Upper lobe of left lung (tissue), 6 donors: ENCODE measurements around the gene GCK. TPM values are rescaled to one million over a fixed set of nuclear protein-coding genes. Genes with fewer than 3 reads are reported as not detected.

Experiments used
- ATAC-seq, 2 donors: fragments of 200-7000 bp; cut with Tn5 transposase; one replicate each; pipeline ENCODE4 v1.9.1; 2022; ENCODE audit warnings: mild to moderate bottlenecking in 2 of 2, moderate library complexity in 2 of 2; ENCODE audit not compliant: low FRiP score in 2 of 2
- DNase-seq, 2 donors: peaks; one replicate each; pipeline ENCODE4 v3.0.0-alpha.2; 2019 to 2020
- H3K27ac ChIP-seq, 4 donors: fragments of 200-600 bp; sonication (generic); one replicate each; pipeline ENCODE4 v1.5.1; 2016 to 2019
- H3K27me3 ChIP-seq, 4 donors: fragments of 200-600 bp; sonication (generic); one replicate each; pipeline ENCODE4 v1.5.1; 2017 to 2019
- H3K36me3 ChIP-seq, 4 donors: fragments of 200-600 bp; sonication (generic); one replicate each; pipeline ENCODE4 v1.5.1; 2016 to 2019
- H3K4me1 ChIP-seq, 4 donors: fragments of 200-600 bp; sonication (generic); one replicate each; pipeline ENCODE4 v1.5.1; 2018 to 2019
- H3K4me3 ChIP-seq, 4 donors: fragments of 200-600 bp; sonication (generic); one replicate each; pipeline ENCODE4 v1.5.1; 2017 to 2019; ENCODE audit warnings: mild to moderate bottlenecking in 2 of 4, moderate library complexity in 1 of 4
- H3K9me3 ChIP-seq, 4 donors: fragments of 200-600 bp; sonication (generic); one replicate each; pipeline ENCODE4 v1.5.1; 2018 to 2019
- CTCF ChIP-seq, 6 experiments: fragments of 450-650 bp in 4 of 6; fragments of 200-600 bp in 2 of 6; sonication (generic) in 2 of 6; IDR thresholded peaks; one replicate each; pipeline ENCODE4 v1.5.1; 2016 to 2019; ENCODE audit warnings: antibody characterized with exemption in 6 of 6
- EP300 ChIP-seq, 4 donors: sonication (generic); formaldehyde crosslinking; IDR thresholded peaks; one replicate each; pipeline ENCODE4 v1.5.1; 2017; ENCODE audit warnings: antibody characterized with exemption in 4 of 4, control low read depth in 2 of 4
- POLR2A ChIP-seq, 4 donors: fragments of 450-650 bp; IDR thresholded peaks; one replicate each; pipeline ENCODE4 v1.5.1; 2016 to 2017; ENCODE audit warnings: antibody characterized with exemption in 4 of 4, mild to moderate bottlenecking in 2 of 4
- POLR2AphosphoS5 ChIP-seq, 2 donors: sonication (generic); formaldehyde crosslinking; IDR thresholded peaks; one replicate each; pipeline ENCODE4 v1.5.1; 2017; ENCODE audit warnings: antibody characterized with exemption in 2 of 2
- whole genome bisulfite sequencing, 2 donors: methylation state at CpG; one replicate each; pipeline ENCODE4 v1.1.5; 2017 to 2018; 5-methylcytosine and 5-hydroxymethylcytosine counted together
- total RNA-seq, 6 donors: library from RNA; depleted of rRNA in 4 of 6; stranded (reverse); fragments of >200 nt in 4 of 6; gene quantifications; one replicate each; pipeline versions ENCODE4 v1.1.0 to v1.2.1, GENCODE V29; 2016 to 2021
- donor health status: DM: no; HTN: no; CAD: no; lungs with moderate emphysema.
- donor health status: DM: no; HTN: yes; CAD: no; lungs with severe emphysema.

Gene GCK
- total RNA-seq, 6 donors from 2014 or later: 0.17 to 0.49 (median 0.30) TPM; not detected in 2

GRCh38 chr7:44150966-44151941 lies 38.0 kb downstream of the GCK start:
- Histone ChIP-seq H3K27ac (no peak overlapping the region), H3K4me1 (peaks cover 5 to 6% (median 6%) of the 10 kb centered on the region in 4 donors), H3K4me3 (no peak overlapping the region), H3K36me3 (no peaks in the 10 kb centered on the region), H3K27me3 (peaks cover 0 to under 1% (median 0%) of the 10 kb centered on the region in 4 donors), H3K9me3 (no peaks in the 10 kb centered on the region)
- no peak for ATAC-seq
- WGBS, 2 donors: 92 to 93% methylated on average over 7 to 16 of the region's 16 CpGs
- no peak for TF ChIP-seq CTCF (IDR thresholded peaks at IDR 0.05)
- TF ChIP-seq POLR2AphosphoS5 (IDR thresholded peaks at IDR 0.05): no peak
- TF ChIP-seq POLR2A (IDR thresholded peaks at IDR 0.05): no peak
- no peak for TF ChIP-seq EP300 (IDR thresholded peaks at IDR 0.05)
- DNase-seq: no peak

GRCh38 chr7:44150466-44150832 lies 38.8 kb downstream of the GCK start:
- no peak for ATAC-seq
- no peak for DNase-seq
- Histone ChIP-seq H3K4me1 (peaks cover 11 to 14% (median 14%) of the 10 kb centered on the region in 4 donors), H3K36me3 (no peaks in the 10 kb centered on the region), H3K27ac (no peak overlapping the region), H3K4me3 (no peak overlapping the region), H3K9me3 (no peaks in the 10 kb centered on the region), H3K27me3 (peaks cover 0 to 9% (median under 1%) of the 10 kb centered on the region in 4 donors)
- no peak for TF ChIP-seq CTCF (IDR thresholded peaks at IDR 0.05)
- TF ChIP-seq POLR2AphosphoS5 (IDR thresholded peaks at IDR 0.05): no peak
- no peak for TF ChIP-seq EP300 (IDR thresholded peaks at IDR 0.05)
- TF ChIP-seq POLR2A (IDR thresholded peaks at IDR 0.05): no peak
- WGBS, 2 donors: 75 to 100% methylated on average over 1 to 5 of the region's 5 CpGs

- Histone ChIP-seq H3K9me3 (no peaks in the 10 kb centered on the region), H3K4me1 (peaks cover 11 to 18% (median 18%) of the 10 kb centered on the region in 4 donors), H3K36me3 (no peaks in the 10 kb centered on the region), H3K27me3 (peaks cover 0 to 11% (median 2%) of the 10 kb centered on the region in 4 donors), H3K4me3 (no peak overlapping the region), H3K27ac (no peak overlapping the region)
- WGBS, 2 donors: 73 to 88% methylated on average over 11 to 18 of the region's 18 CpGs
- TF ChIP-seq POLR2A (IDR thresholded peaks at IDR 0.05) (no peak), POLR2AphosphoS5 (IDR thresholded peaks at IDR 0.05) (no peak), CTCF (IDR thresholded peaks at IDR 0.05) (no peak), EP300 (IDR thresholded peaks at IDR 0.05) (no peak)
- no peak for DNase-seq
- ATAC-seq: no peak
Observed at GRCh38 chr7:44149571-44150465, 39.4 kb downstream of the GCK start.

- Histone ChIP-seq H3K4me3 (no peak overlapping the region), H3K27ac (no peak overlapping the region), H3K9me3 (no peaks in the 10 kb centered on the region), H3K36me3 (no peaks in the 10 kb centered on the region), H3K4me1 (peaks cover 11 to 18% (median 18%) of the 10 kb centered on the region in 4 donors), H3K27me3 (peaks cover 0 to 11% (median 2%) of the 10 kb centered on the region in 4 donors)
- no peak for TF ChIP-seq POLR2A (IDR thresholded peaks at IDR 0.05)
- TF ChIP-seq CTCF (IDR thresholded peaks at IDR 0.05): no peak
- TF ChIP-seq EP300 (IDR thresholded peaks at IDR 0.05): no peak
- TF ChIP-seq POLR2AphosphoS5 (IDR thresholded peaks at IDR 0.05): no peak
- no peak for DNase-seq
- 85% methylated on average over 9 of the region's 9 CpGs for WGBS, 2 donors
- no peak for ATAC-seq
Observed at GRCh38 chr7:44148961-44149536, 40.2 kb downstream of the GCK start.
